Activated CD8-positive, alpha-beta T cell treated with anti-CD3 and anti-CD28 coated beads for 36 hours (primary cell): ENCODE measurements around the gene NTRK2. TPM values are rescaled to one million over a fixed set of nuclear protein-coding genes. Genes with fewer than 3 reads are reported as not detected.

Experiments
- ATAC-seq: fragments of 200-7000 bp; cut with Tn5 transposase; one replicate; pipeline ENCODE4 v1.10.0; 2021; ENCODE audit warnings: mild to moderate bottlenecking, moderate library complexity
- CTCF ChIA-PET: fragments of 350-600 bp; sonication (Branson Sonifier 250); formaldehyde crosslinking; loops from one replicate; lab custom pipeline; 2021; ENCODE audit warnings: antibody characterized with exemption; lab: Charles Lee
- POLR2A ChIA-PET: fragments of 350-600 bp; sonication (Branson Sonifier 250); formaldehyde crosslinking; loops from one replicate; lab custom pipeline; 2021; ENCODE audit warnings: antibody characterized with exemption; lab: Charles Lee
- DNase-seq: peaks from one replicate; pipeline ENCODE4 v3.0.0-alpha.2; 2020
- H3K27ac Mint-ChIP-seq: one replicate; pipeline ENCODE4 v1.8.0; 2021; ENCODE audit warnings: mild to moderate bottlenecking, mixed read lengths
- H3K27me3 Mint-ChIP-seq: one replicate; pipeline ENCODE4 v1.8.0; 2021; ENCODE audit warnings: mixed read lengths
- H3K36me3 Mint-ChIP-seq: one replicate; pipeline ENCODE4 v1.8.0; 2021; ENCODE audit warnings: low read depth, mixed read lengths
- H3K4me1 Mint-ChIP-seq: one replicate; pipeline ENCODE4 v1.8.0; 2021; ENCODE audit warnings: low read depth, mixed read lengths
- H3K4me3 Mint-ChIP-seq: one replicate; pipeline ENCODE4 v1.8.0; 2021; ENCODE audit warnings: mild to moderate bottlenecking, moderate library complexity, mixed read lengths
- H3K9me3 Mint-ChIP-seq: one replicate; pipeline ENCODE4 v1.8.0; 2021; ENCODE audit warnings: mixed read lengths
- intact Hi-C: fragments of 100-400 bp; cut with micrococcal nuclease; formaldehyde crosslinking; loops from one replicate; pipeline ENCODE4 v1.10.0; 2022
- total RNA-seq, 2 experiments: library from RNA; stranded (reverse); gene quantifications; one replicate each; pipeline ENCODE4 v1.2.3, GENCODE V29; 2021
- TF ChIP-seq, protein P1 (sequence below): fragments of 200-600 bp; IDR thresholded peaks from one replicate; pipeline ENCODE4 v1.8.0; 2022; ENCODE audit warnings: antibody characterized with exemption, mild to moderate bottlenecking

The NTRK2 gene
- total RNA-seq, 2 experiments from 2014 or later: 0.07 to 0.09 TPM

DNA sequence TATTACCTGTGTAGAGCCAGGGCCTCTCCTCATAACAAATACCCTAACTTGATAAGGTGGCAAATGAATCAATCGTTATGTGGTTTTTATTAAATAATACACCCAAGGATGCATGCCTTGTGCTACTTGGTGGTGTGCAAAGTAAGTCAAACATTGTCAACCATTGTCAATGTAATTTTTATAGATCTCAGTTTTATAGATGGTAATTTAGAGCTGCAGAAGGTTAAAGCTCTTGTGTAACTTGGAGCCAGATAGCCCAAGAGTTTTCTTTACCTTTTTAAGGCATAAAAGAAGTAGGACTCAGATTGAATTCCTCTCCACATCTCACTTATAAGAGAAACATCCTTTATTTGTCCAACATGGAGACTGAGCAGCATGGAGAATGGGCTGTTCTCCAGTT is 304.7 kb downstream of the NTRK2 start:
- H3K9me3 Mint-ChIP-seq: no peaks in the 10 kb centered on the region
- POLR2A ChIA-PET: no interaction called here

DNA sequence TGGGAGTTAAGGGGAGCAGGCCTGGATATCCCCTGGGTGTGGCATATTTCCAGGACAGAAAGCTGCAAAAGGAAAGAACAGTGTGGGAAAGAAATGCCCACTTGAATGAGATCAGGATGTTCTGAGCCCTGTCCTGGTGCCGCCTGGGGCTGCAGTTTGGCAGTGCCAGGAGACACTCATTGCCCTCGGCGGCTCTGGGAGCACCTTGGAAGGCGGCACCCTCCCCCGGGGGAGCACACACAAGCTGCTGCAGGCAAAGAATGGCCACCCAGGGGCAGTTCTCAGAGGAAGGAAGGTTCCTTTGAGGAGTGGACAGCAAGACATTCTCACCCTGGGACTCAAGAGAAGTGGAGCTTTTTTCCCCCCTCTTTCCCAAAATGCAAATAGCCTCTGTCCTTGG is 305.3 kb downstream of the NTRK2 start:
- TF ChIP-seq, protein P1, sequence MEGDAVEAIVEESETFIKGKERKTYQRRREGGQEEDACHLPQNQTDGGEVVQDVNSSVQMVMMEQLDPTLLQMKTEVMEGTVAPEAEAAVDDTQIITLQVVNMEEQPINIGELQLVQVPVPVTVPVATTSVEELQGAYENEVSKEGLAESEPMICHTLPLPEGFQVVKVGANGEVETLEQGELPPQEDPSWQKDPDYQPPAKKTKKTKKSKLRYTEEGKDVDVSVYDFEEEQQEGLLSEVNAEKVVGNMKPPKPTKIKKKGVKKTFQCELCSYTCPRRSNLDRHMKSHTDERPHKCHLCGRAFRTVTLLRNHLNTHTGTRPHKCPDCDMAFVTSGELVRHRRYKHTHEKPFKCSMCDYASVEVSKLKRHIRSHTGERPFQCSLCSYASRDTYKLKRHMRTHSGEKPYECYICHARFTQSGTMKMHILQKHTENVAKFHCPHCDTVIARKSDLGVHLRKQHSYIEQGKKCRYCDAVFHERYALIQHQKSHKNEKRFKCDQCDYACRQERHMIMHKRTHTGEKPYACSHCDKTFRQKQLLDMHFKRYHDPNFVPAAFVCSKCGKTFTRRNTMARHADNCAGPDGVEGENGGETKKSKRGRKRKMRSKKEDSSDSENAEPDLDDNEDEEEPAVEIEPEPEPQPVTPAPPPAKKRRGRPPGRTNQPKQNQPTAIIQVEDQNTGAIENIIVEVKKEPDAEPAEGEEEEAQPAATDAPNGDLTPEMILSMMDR: no peak

More for the DNA sequence above, 304.7 kb downstream of the NTRK2 start:
- CTCF ChIA-PET: no interaction called here
- ATAC-seq: no peak
- no peak overlapping the region for H3K4me3 Mint-ChIP-seq
- H3K36me3 Mint-ChIP-seq: no peaks in the 10 kb centered on the region
- H3K27me3 Mint-ChIP-seq: peaks cover 4% of the 10 kb centered on the region
- TF ChIP-seq, protein P1: no peak
- H3K27ac Mint-ChIP-seq: no peak overlapping the region
- H3K4me1 Mint-ChIP-seq: no peaks in the 10 kb centered on the region
- DNase-seq: no peak
- intact Hi-C loops: no loop called here

DNA sequence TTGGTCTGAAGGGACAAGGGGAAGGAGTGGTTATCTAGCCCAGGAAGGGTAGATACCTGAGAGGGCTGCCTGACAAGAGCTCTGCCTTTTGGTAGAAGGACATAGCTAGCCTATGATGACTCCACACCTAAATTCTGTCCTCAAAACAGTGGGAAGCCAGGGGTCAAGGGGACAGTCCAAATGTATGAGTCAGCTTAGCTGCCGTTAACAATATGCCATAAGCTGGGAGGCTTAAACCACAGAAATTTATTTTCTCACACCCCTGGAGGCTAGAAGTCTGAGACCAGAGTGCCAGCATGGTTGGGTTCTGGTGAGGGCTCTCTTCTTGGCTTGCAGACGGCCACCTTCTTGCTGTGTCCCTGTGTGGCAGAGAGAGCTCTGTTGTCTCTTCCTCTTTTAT is 306.4 kb downstream of the NTRK2 start:
- no peak for DNase-seq
- Mint-ChIP-seq H3K27me3 (peaks cover 7% of the 10 kb centered on the region), H3K4me1 (no peaks in the 10 kb centered on the region), H3K27ac (no peak overlapping the region), H3K4me3 (no peak overlapping the region), H3K36me3 (no peaks in the 10 kb centered on the region), H3K9me3 (no peaks in the 10 kb centered on the region)
- TF ChIP-seq, protein P1: no peak
- no peak for ATAC-seq
- ChIA-PET POLR2A (no interaction called here), CTCF (no interaction called here)
- intact Hi-C loops: no loop called here

More for the DNA sequence above, 305.3 kb downstream of the NTRK2 start:
- Mint-ChIP-seq H3K27ac (no peak overlapping the region), H3K27me3 (peaks cover 4% of the 10 kb centered on the region), H3K9me3 (no peaks in the 10 kb centered on the region), H3K4me3 (no peak overlapping the region), H3K36me3 (no peaks in the 10 kb centered on the region), H3K4me1 (no peaks in the 10 kb centered on the region)
- DNase-seq (no peak), ATAC-seq (no peak)
- ChIA-PET CTCF (no interaction called here), POLR2A (no interaction called here)
- intact Hi-C loops: no loop called here

DNA sequence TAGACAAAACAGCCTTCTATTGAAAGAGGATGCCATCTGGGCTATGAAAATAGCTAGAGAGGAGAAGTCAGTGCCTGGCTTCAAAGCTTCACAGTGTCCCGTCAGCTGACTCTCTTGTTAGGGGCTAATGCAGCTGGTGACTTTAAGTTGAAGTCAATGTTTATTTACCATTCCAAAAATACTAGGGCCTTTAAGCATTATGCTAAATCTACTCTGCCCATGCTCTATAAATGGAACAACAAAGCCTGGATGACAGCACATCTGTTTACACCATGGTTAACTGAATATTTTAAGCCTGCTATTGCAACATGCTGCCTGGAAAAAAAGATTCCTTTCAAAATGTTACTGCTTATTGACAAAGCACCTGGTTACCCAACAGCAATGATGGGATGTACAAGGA is 309.1 kb downstream of the NTRK2 start:
- Mint-ChIP-seq H3K27ac (no peak overlapping the region), H3K9me3 (no peaks in the 10 kb centered on the region), H3K36me3 (no peaks in the 10 kb centered on the region), H3K27me3 (peaks cover 5% of the 10 kb centered on the region), H3K4me3 (no peak overlapping the region), H3K4me1 (no peaks in the 10 kb centered on the region)
- DNase-seq (no peak), ATAC-seq (no peak)
- CTCF ChIA-PET: no interaction called here
- TF ChIP-seq, protein P1: no peak
- intact Hi-C loops: no loop called here
- POLR2A ChIA-PET: no interaction called here

DNA sequence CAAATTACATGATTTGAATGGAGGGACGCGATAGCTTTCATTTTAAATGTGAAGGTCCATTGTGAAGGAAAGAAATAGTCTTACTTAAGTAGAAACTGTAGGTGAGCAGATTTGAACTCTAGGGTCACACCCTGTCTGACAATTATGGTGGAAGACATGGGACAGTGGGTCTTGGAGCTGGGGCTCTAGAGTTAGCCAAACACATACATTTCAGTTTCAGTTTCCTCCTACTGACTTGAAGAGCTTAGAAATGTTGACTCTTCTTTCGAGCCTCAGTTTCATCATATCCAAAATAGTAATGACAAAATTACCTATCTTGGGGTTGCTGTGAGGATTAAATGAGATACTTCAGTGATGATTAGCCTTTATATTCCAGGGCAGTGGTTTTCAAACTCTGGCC is 314.2 kb downstream of the NTRK2 start:
- ChIA-PET POLR2A (no interaction called here), CTCF (no interaction called here)
- Mint-ChIP-seq H3K4me1 (no peaks in the 10 kb centered on the region), H3K4me3 (no peak overlapping the region), H3K27ac (no peak overlapping the region), H3K27me3 (peaks cover 7% of the 10 kb centered on the region), H3K9me3 (no peaks in the 10 kb centered on the region), H3K36me3 (no peaks in the 10 kb centered on the region)
- DNase-seq (no peak), ATAC-seq (no peak)
- intact Hi-C loops: no loop called here
- TF ChIP-seq, protein P1: no peak
